Measurements from ENCODE around the gene UGT2A3. TPM values are rescaled to one million over a fixed set of nuclear protein-coding genes. Genes with fewer than 3 reads are reported as not detected.

Gene UGT2A3
- 0.05 to 0.22 TPM (median 0.09 TPM) in 5 replicates for total RNA-seq (2022; extraction: Qiagen RNA extraction)

DNA sequence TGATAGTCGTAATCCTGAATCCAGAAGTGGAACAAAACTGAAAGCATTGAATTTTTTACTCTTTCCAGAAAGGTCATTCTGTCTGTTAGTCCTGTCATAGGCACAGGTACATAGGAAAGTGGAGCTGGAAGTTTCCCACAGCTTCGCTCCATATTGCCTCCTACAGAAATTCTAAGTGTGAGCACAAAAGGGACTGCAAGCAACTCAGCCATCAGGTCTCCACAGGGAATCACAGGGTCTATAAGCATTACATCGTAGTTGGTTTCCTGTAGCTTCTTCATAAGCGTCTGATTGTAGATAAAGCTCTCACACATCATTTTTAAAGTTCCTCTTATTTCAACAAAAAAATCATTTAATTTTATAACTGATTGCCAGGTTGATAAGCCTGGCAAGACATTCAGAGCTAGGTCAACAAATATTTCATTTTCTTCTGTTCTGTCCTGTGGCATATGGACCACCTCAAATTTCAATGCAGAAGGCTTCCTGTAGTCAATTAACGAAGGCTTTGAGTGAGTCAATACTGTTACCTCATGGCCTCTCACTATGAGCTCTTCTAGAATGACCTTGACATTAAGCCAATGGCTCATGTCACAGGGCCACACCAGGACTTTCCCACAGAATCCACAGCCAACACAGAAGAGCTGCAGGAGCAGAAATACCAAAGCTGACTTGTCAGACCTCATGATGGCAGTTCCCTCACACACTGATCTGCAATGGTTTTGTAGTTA, at the start of gene UGT2A3:
UGT2A3 (minus strand) TSS at position 727 of the 728 bp plus-strand sequence; CDS start at position 683, 44 bp downstream.

Other genes starting within 250 kb of the UGT2A3 start
- 0.06 TPM in 1 of 5 replicates, not detected in the others for gene UGT2B10, start 135.8 kb downstream of the UGT2A3 start, total RNA-seq (2022; extraction: Qiagen RNA extraction)
- gene UGT2B7, start 144.7 kb upstream of the UGT2A3 start, total RNA-seq (2022; extraction: Qiagen RNA extraction): 0.12 to 0.50 TPM (median 0.18 TPM) in 5 replicates